22Rv1 (cell line): ENCODE results near the gene GHRH.

Source experiments
- H3K27ac ChIP-seq: fragments of 450-650 bp; 2 replicates; pipeline ENCODE4 v1.5.1; 2017
- ZFX ChIP-seq: fragments of 450-650 bp; IDR thresholded peaks from 2 replicates; pipeline ENCODE4 v1.6.1; 2017; ENCODE audit warnings: antibody characterized with exemption, borderline replicate concordance
- TF ChIP-seq, protein P1 (sequence below): fragments of 450-650 bp; IDR thresholded peaks from 2 replicates; pipeline ENCODE4 v1.5.1; 2017; ENCODE audit warnings: mild to moderate bottlenecking

GHRH gene

DNA sequence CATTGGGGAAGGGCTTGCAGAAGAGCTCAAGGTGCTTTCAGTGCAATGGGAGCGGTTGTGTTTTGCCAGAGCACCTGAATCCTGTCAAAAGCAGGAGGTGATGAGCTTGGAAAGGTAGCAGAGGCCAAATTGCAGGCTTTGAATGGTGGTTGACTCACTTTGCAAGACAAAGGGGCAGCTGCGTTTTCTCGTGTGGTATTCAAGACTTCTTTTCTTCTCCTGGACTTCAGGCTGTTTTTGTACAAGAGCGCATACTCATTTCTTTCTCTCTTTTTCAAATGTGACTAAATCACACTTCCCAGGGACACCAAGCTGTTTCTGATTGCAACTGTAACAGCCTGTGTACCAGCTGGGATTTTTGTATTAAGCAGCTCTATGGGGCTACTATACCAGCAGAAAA lies 32.3 kb downstream of the GHRH start:
- no peak overlapping the region for H3K27ac ChIP-seq
- no peak for TF ChIP-seq ZFX
- TF ChIP-seq, protein P1, sequence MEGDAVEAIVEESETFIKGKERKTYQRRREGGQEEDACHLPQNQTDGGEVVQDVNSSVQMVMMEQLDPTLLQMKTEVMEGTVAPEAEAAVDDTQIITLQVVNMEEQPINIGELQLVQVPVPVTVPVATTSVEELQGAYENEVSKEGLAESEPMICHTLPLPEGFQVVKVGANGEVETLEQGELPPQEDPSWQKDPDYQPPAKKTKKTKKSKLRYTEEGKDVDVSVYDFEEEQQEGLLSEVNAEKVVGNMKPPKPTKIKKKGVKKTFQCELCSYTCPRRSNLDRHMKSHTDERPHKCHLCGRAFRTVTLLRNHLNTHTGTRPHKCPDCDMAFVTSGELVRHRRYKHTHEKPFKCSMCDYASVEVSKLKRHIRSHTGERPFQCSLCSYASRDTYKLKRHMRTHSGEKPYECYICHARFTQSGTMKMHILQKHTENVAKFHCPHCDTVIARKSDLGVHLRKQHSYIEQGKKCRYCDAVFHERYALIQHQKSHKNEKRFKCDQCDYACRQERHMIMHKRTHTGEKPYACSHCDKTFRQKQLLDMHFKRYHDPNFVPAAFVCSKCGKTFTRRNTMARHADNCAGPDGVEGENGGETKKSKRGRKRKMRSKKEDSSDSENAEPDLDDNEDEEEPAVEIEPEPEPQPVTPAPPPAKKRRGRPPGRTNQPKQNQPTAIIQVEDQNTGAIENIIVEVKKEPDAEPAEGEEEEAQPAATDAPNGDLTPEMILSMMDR = no peak

GRCh38 chr20:37228656-37229055 lies 33.0 kb downstream of the GHRH start:
- H3K27ac ChIP-seq = no peak overlapping the region

GRCh38 chr20:37228082-37228481 lies 33.5 kb downstream of the GHRH start:
- no peak overlapping the region for H3K27ac ChIP-seq
- no peak for TF ChIP-seq ZFX
- TF ChIP-seq, protein P1 = no peak

More at GRCh38 chr20:37228656-37229055, 33.0 kb downstream of the GHRH start:
- no peak for TF ChIP-seq ZFX
- TF ChIP-seq, protein P1 = no peak

DNA sequence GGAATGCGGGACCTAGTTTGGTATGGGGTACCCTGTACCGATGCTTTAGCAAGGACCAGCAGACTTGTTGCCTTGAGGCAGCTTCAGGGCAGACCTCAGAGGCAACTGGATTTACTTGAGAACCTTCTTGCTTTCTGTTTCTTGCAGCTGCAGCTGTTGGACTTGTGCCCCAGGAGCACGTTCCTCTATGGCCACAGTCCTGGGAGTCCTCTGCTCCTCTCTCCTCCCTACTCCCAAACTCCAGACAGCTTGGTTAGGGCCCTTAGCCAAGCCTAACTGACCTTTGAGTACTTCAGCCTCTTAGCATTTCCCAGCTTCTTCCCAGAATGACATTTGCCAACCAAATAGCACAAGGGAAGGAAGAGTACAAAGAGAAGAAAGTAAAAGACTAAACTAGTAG lies 34.7 kb downstream of the GHRH start:
- H3K27ac ChIP-seq = no peak overlapping the region
- no peak for TF ChIP-seq ZFX
- TF ChIP-seq, protein P1 = no peak

- no peak overlapping the region for H3K27ac ChIP-seq
- TF ChIP-seq ZFX = no peak
- TF ChIP-seq, protein P1 = no peak
These were observed 36.5 kb downstream of the GHRH start for GRCh38 chr20:37225146-37225545.

DNA sequence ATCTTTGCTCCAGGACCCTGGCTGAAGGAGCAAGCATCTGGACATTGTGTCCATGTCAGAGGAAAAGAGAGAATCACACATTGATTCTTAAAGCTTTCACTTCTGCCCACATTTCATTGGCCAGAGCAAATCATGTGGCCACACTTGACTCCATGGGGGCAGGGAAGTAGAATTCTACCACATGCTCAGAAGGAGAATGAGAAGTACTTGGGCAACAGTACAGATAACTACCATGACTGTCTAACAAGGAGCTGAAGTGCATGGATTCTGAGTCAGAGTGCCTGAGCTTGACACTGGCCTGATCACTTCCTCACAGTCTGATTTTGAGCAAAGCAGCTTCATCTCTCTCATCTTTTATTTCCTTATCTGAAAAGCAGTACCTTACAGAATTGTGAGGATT lies 38.6 kb downstream of the GHRH start:
- H3K27ac ChIP-seq = no peak overlapping the region
- no peak for TF ChIP-seq ZFX
- TF ChIP-seq, protein P1 = no peak

GRCh38 chr20:37222086-37222485 lies 39.5 kb downstream of the GHRH start:
- TF ChIP-seq, protein P1 = no peak
- TF ChIP-seq ZFX = no peak
- H3K27ac ChIP-seq = no peak overlapping the region
